Psoas muscle (tissue), 8 donors: ENCODE data around the gene ZGPAT. TPM values are rescaled to one million over a fixed set of nuclear protein-coding genes. Genes with fewer than 3 reads are reported as not detected.
A peak's percentile ranks its signal among the peaks of the same experiment; 100 is the strongest.

ENCODE experiments used
- ATAC-seq, 4 donors: fragments of 200-7000 bp; cut with Tn5 transposase; one replicate each; pipeline ENCODE4 v1.9.1; 2020; ENCODE audit warnings: moderate library complexity in 3 of 4, mild to moderate bottlenecking in 2 of 4
- DNase-seq, 2 donors: peaks; one replicate each; pipeline ENCODE4 v3.0.0-alpha.2; 2020
- H3K27ac ChIP-seq: fragments of 200-600 bp; one replicate; pipeline ENCODE4 v1.8.0; 2022
- H3K27me3 ChIP-seq, 3 donors: fragments of 200-600 bp in 1 of 3; one replicate each; pipeline versions ENCODE4 v1.6.1 to v1.8.0; 2013 to 2022; ENCODE audit warnings: low read length in 2 of 3, mild to moderate bottlenecking in 2 of 3, moderate library complexity in 1 of 3; ENCODE audit not compliant: insufficient read depth in 3 of 3
- H3K36me3 ChIP-seq, 2 donors: fragments of 200-600 bp in 1 of 2; one replicate each; pipeline versions ENCODE4 v1.6.1 to v1.8.0; 2013 to 2022; ENCODE audit warnings: low read depth in 1 of 2, mild to moderate bottlenecking in 1 of 2, moderate library complexity in 1 of 2; ENCODE audit not compliant: insufficient read depth in 1 of 2
- H3K4me1 ChIP-seq: fragments of 200-600 bp; one replicate; pipeline ENCODE4 v1.8.0; 2022
- H3K4me3 ChIP-seq: fragments of 200-600 bp; one replicate; pipeline ENCODE4 v1.8.0; 2022; ENCODE audit warnings: mild to moderate bottlenecking
- H3K9me3 ChIP-seq: fragments of 200-600 bp; one replicate; pipeline ENCODE4 v1.8.0; 2022
- WGBS, 3 donors: extraction: QIAGEN DNeasy Blood & Tissue Kit; methylation state at CpG; one replicate each; pipeline versions ENCODE4 v1.1.6 to v1.1.7; 2013; 5-methylcytosine and 5-hydroxymethylcytosine counted together
- intact Hi-C, 2 donors: fragments of 100-400 bp; cut with DNase I; formaldehyde crosslinking; loops; one replicate each; pipeline versions ENCODE4 v1.11.0 to v1.14.2; 2022
- polyA plus RNA-seq, 3 donors: library from polyadenylated mRNA; stranded (reverse); fragments of 200-250 nt; gene quantifications; one replicate each; pipeline ENCODE4 v1.2.3, GENCODE V29; 2013
- total RNA-seq, 4 donors: library from RNA; stranded (reverse); fragmentation: NEBNext Ultra II Directional in 2 of 4; extraction: Animal tissue kit (Norgen Biotek cat#: 25700) in 2 of 4; gene quantifications; one replicate each; pipeline versions ENCODE4 v1.2.1 to v1.2.4, GENCODE V29; 2021 to 2023
- TF ChIP-seq, protein P1 (sequence below): fragments of 200-600 bp; IDR thresholded peaks from one replicate; pipeline ENCODE4 v1.8.0; 2022; ENCODE audit warnings: antibody characterized with exemption
- donor health status: healthy with polysubstance abuse.
- donor health status: DM: no; HTN: no; CAD: no; lungs with moderate emphysema.
- donor health status: Bipolar disorder and iron deficiency.
- donor health status: healthy.
- donor health status: DM: yes; HTN: yes; CAD: no.
- donor health status: DM: no; HTN: no; CAD: no.
- donor health status: DM: no; HTN: no; CAD: no.
- donor health status: DM: yes; HTN: yes; CAD: no.

ZGPAT gene
- total and polyA plus RNA-seq, 7 donors = 10.7 to 54.8 (median 18.2) TPM

- Histone ChIP-seq H3K36me3 (peaks cover 3 to 30% of the 10 kb centered on the region in 2 donors), H3K4me1 (peaks cover 36% of the 10 kb centered on the region), H3K27ac (peak overlapping the region; percentile 71), H3K27me3 (no peaks in the 10 kb centered on the region), H3K9me3 (no peaks in the 10 kb centered on the region), H3K4me3 (no peak overlapping the region)
- TF ChIP-seq, protein P1, sequence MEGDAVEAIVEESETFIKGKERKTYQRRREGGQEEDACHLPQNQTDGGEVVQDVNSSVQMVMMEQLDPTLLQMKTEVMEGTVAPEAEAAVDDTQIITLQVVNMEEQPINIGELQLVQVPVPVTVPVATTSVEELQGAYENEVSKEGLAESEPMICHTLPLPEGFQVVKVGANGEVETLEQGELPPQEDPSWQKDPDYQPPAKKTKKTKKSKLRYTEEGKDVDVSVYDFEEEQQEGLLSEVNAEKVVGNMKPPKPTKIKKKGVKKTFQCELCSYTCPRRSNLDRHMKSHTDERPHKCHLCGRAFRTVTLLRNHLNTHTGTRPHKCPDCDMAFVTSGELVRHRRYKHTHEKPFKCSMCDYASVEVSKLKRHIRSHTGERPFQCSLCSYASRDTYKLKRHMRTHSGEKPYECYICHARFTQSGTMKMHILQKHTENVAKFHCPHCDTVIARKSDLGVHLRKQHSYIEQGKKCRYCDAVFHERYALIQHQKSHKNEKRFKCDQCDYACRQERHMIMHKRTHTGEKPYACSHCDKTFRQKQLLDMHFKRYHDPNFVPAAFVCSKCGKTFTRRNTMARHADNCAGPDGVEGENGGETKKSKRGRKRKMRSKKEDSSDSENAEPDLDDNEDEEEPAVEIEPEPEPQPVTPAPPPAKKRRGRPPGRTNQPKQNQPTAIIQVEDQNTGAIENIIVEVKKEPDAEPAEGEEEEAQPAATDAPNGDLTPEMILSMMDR = no peak
- DNase-seq (peak; percentile 24 to 61), ATAC-seq (no peak)
- intact Hi-C loops = loop anchor here in 1 of 2 donors (5.0 kb wide), 2 partner anchors 37 to 38 kb away; partner anchors contain the start of genes LIME1 and SLC2A4RG
- 69 to 74% (median 72%) methylated on average over 23 to 24 of the region's 24 CpGs for WGBS, 3 donors
Measured at GRCh38 chr20:63699466-63700198, 8.2 kb upstream of the ZGPAT start.

GRCh38 chr20:63700199-63701050 lies 7.4 kb upstream of the ZGPAT start:
- no peaks in the 10 kb centered on the region for H3K27me3 ChIP-seq
- TF ChIP-seq, protein P1 = no peak
- no peak overlapping the region for H3K27ac ChIP-seq
- H3K9me3 ChIP-seq = no peaks in the 10 kb centered on the region
- no peak overlapping the region for H3K4me3 ChIP-seq
- H3K4me1 ChIP-seq = peaks cover 36% of the 10 kb centered on the region
- H3K36me3 ChIP-seq = peaks cover 3 to 30% of the 10 kb centered on the region in 2 donors
- WGBS, 3 donors = 83 to 85% (median 84%) methylated on average over 43 of the region's 43 CpGs
- ATAC-seq = no peak
- peak; percentile 20 to 59 for DNase-seq
- intact Hi-C loops = loop anchor here in 1 of 2 donors (5.0 kb wide), 2 partner anchors 37 to 38 kb away; partner anchors contain the start of genes LIME1 and SLC2A4RG

DNA sequence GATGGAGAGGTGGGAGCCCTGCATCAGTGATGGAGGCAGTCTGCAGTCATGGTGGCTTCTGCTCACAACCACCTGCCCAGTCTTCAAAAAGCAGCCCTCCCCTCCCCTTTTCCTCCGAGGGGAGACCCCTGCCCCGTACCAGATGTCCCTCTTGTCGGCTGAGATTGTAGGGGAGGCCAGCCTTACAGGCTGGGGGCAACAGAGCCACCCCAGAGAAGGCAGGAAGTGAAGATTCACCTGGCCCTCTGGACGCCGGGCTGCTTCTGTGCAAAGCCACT lies 6.8 kb upstream of the ZGPAT start:
- WGBS, 3 donors = 71 to 88% (median 76%) methylated on average over 2 to 5 of the region's 5 CpGs
- peaks cover 3 to 33% of the 10 kb centered on the region in 2 donors for H3K36me3 ChIP-seq
- ATAC-seq (no peak), DNase-seq (no peak)
- no peak overlapping the region for H3K4me3 ChIP-seq
- peaks cover 36% of the 10 kb centered on the region for H3K4me1 ChIP-seq
- TF ChIP-seq, protein P1 = no peak
- H3K27ac ChIP-seq = no peak overlapping the region
- no peaks in the 10 kb centered on the region for H3K27me3 ChIP-seq
- no peaks in the 10 kb centered on the region for H3K9me3 ChIP-seq
- intact Hi-C loops = loop anchor here in 1 of 2 donors (5.0 kb wide), 2 partner anchors 36 to 39 kb away; partner anchors contain the start of genes LIME1 and SLC2A4RG

DNA sequence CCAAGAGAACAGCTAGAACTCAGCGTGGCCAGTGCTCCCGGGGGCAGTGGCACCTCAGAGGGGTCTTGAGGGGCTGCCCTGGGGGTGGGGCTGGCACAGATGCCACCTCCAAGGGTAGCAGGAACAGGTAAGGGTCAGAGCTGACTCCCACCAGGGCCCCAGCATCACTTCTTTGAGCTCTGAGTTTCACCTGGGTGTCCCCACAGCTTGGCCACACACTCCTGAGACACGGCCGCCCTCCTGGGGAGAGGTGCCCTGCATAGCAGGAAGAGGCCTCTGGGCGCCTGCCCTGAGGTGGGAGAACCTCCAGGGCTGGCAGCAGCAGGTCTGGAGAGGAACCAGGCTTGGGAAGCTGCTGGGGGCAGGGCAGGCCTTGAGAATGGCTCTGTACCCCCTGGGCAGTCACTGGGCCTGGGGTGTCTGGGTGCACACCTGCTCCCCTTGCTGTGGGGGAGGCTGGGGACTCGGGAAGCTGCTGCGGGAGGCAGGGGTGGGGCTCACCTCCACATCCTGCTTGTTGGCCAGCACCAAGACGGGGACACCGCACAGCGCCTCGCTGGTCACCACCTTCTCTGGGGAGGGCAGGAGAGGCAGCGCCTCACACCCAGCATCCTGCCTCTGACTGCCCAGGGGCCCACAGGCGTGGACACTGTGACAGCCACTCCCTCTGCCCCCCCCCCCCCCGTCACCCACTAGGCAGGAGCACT lies 6.4 kb upstream of the ZGPAT start:
- no peaks in the 10 kb centered on the region for H3K9me3 ChIP-seq
- H3K4me3 ChIP-seq = no peak overlapping the region
- no peak overlapping the region for H3K27ac ChIP-seq
- no peaks in the 10 kb centered on the region for H3K27me3 ChIP-seq
- TF ChIP-seq, protein P1 = no peak
- ATAC-seq = no peak
- DNase-seq = peak; percentile 20 to 48
- 75 to 77% (median 77%) methylated on average over 13 to 14 of the region's 14 CpGs for WGBS, 3 donors
- intact Hi-C loops = loop anchor here in 1 of 2 donors (5.0 kb wide), 2 partner anchors 36 to 39 kb away; partner anchors contain the start of genes LIME1 and SLC2A4RG
- H3K4me1 ChIP-seq = peaks cover 36% of the 10 kb centered on the region
- H3K36me3 ChIP-seq = peaks cover 3 to 38% of the 10 kb centered on the region in 2 donors
